Right lung (tissue), 10 donors: ENCODE data around the gene ZMYND10. TPM values are rescaled to one million over a fixed set of nuclear protein-coding genes. Genes with fewer than 3 reads are reported as not detected.

Experiments used
- DNase-seq, 2 donors: peaks; one replicate each; pipeline ENCODE4 v3.0.0-alpha.2; 2013
- long read RNA-seq, 8 donors: transcript quantifications; one replicate each; lab custom pipeline, GENCODE V29; 2026
- polyA plus RNA-seq, 5 donors: library from polyadenylated mRNA; unstranded; fragments of 120-200 nt; gene quantifications; one replicate each; pipeline versions ENCODE4 v1.2.1 to v1.2.3, GENCODE V29; 2013; ENCODE audit warnings: inconsistent platforms in 1 of 5, low replicate concordance in 1 of 5; ENCODE audit not compliant: insufficient read length in 5 of 5, insufficient read depth in 1 of 5

The ZMYND10 gene
- 10 to 100 TPM in 4 of 5 donors, 1 to 10 TPM in 1; 4.7 to 32.7 (median 20.9) TPM for polyA plus RNA-seq
- long read RNA-seq, donor 1, transcript ZMYND10-201 (12 exons, 2,896 nt) = major isoform, 14 of 21 reads
- long read RNA-seq, donor 1, partial matches to known transcripts = 5 of 21 reads
- long read RNA-seq, donor 1, other reads (novel, unspliced or antisense) = 0 of 21 reads
- long read RNA-seq, donor 2, partial matches to known transcripts = 0 of 1 reads
- long read RNA-seq, donor 2, other reads (novel, unspliced or antisense) = 0 of 1 reads
- long read RNA-seq, donor 3, transcript ZMYND10-201 (12 exons, 2,896 nt) = major isoform, 5 of 6 reads
- long read RNA-seq, donor 3, partial matches to known transcripts = 0 of 6 reads
- long read RNA-seq, donor 3, other reads (novel, unspliced or antisense) = 0 of 6 reads
- long read RNA-seq, donor 4 = 0 reads
- long read RNA-seq, donor 5 = 0 reads
- long read RNA-seq, donor 6, transcript ZMYND10-201 (12 exons, 2,896 nt) = major isoform, 11 of 12 reads
- long read RNA-seq, donor 6, partial matches to known transcripts = 0 of 12 reads
- long read RNA-seq, donor 6, other reads (novel, unspliced or antisense) = 0 of 12 reads
- long read RNA-seq, donor 7, transcript ZMYND10-201 (12 exons, 2,896 nt) = major isoform, 6 of 6 reads
- long read RNA-seq, donor 7, partial matches to known transcripts = 0 of 6 reads
- long read RNA-seq, donor 7, other reads (novel, unspliced or antisense) = 0 of 6 reads
- long read RNA-seq, donor 8 = 0 reads

DNA sequence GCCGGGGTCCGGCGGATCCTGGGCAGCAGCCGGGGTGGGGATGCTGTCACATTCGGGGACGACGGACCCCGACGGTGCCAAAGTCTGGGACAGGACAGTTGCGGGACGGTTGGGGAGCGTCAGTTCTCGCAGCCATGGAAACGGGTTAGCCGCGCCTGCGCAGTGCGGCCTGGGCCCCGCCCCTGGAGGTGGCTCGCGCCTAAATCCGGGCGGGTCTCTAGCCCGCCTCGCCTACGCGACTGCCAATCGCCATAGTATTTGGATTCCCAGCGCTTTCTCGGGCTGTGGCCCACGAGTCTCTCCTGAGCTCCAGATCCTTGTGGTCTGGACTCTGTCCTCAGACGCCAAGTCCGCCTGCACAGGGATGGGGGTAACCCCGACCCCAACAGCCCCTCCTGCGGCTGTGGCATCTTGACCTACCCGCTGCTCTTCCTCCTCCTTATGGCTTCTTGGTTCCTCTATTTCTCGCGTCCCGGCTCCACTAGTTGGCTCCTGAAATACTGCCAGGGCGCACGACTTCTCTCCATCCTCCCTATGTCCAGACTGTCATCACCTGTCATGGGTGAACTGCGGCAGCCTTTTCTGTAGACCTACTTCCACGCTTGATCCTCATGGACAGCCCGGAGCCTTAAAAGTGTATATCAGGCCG lies at the start of gene ZMYND10:
TSS of gene ZMYND10 (minus strand) at position 147 of the 649 bp plus-strand sequence. CDS start 153 bp downstream, outside the sequence.
- no peak for DNase-seq

DNA sequence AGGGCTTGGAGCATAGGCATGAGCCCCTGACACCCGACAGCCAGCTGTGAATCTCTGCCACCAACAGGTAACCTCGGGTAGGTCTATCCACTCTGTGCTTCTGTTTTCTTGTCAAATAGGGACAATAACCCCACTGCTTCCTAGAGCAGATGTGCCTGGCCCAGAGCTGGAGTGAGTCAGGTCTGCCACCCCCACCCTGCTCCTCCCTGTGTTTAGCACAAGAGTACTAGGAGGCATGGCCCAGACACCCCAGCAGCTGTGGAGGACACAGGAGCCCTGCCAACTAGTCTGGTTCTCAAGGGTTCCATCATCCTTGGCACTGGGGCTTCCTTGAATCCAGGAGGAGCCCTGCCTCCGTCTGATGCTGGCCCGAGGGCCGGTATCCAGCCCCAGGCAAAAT lies 47.5 kb upstream of the ZMYND10 start:
- DNase-seq = no peak

- DNase-seq = no peak
These were observed 46.7 kb upstream of the ZMYND10 start for GRCh38 chr3:50392101-50392715.

DNA sequence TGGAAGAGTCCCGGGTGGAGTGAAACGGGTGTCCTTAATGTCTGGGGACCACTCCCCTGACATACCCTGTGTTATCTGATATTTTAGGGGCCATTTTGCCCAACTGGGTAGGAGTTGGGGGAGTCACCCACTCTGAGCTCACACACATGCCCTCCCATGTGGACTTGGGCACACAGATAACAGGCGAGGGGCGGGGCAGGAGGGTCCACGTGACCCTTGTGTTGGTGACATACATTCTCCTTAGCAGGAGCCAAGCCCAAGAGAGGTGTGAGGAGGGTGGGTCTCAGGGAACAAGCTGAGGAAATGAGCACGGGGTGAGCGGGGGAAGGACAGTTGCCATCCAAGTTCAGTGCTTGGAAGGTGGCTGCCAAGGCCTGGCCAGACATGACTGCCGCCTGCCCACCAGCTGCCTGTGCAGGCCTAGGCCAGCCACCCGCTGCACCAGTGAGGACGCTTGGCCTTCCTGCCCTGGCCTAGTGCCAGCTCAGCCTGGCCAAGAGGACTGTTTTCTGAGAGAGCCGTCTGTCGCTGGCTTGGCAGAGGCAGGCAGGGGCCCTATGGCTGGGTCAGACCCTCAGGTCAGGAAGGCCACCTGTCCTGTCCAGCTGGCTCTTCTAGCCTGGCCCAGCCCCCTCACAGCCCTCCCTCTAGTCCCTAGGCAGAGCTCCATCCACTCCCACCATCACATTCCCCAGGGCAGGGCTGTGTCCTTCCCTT lies 45.1 kb upstream of the ZMYND10 start:
- peak in 1 of 2 donors; percentile 28 for DNase-seq

DNA sequence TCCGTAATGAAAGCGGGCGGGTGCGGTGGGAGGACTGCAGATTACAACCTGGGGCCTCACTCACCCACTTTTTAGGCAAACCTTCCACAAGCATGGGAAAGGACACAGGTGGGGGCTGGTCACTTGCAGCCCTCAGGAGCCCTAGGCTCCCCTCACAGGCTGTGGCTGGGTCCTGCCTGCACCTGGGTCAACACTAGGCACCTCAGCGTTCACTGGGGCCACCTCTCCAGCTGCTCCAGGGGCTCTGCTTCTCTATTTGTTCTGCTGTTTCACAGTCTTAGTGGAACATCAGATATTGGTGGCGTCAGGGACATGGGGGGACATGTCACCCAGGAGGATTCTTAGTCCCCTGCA lies 43.9 kb upstream of the ZMYND10 start:
- no peak for DNase-seq

GRCh38 chr3:50388720-50389413 lies 43.3 kb upstream of the ZMYND10 start:
- no peak for DNase-seq

- no peak for DNase-seq
These were observed 42.6 kb upstream of the ZMYND10 start for GRCh38 chr3:50388016-50388719.

- no peak for DNase-seq
These were observed 40.2 kb upstream of the ZMYND10 start for GRCh38 chr3:50385754-50386153.

DNA sequence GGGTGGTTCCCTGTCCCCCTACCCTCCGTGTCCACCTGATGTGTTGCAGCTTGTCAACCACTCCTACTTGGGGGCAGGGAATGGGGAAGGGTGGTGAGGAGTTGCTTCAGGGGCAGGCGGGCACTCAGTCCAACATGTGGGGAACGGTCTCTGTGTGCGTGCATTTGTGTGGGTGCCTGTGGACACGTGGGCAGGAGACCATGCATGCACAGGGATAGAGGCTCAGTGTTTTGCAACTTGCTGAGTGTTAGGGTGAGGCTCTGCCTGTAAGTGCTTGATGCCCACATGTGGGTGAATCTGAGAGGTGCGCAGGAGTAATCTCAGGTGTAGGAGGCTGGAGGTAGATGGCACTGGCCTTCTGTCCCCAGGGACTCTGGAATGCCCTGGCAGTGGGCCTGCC lies 38.2 kb upstream of the ZMYND10 start:
- DNase-seq = no peak

GRCh38 chr3:50382722-50383121 lies 37.2 kb upstream of the ZMYND10 start:
- no peak for DNase-seq

DNA sequence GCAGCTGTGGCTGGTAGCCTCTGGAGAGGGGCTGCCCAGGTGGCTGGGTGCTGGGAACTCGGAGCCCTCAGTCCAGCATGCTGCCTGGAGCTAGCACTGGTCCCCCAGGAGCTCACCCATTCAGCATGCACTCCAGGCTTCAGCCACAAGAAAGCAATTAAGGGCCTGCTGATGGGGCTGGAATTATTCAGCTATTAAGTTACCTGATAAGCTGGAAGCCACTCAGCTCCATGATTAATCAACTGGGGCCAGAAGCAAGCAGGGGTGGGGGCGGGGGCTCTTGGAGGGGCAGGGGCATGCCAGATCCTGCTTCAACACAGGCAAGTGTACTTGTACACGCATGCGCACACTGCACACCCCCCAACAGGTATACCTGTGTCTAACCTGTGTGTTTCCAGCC lies 35.9 kb upstream of the ZMYND10 start:
- no peak for DNase-seq

DNA sequence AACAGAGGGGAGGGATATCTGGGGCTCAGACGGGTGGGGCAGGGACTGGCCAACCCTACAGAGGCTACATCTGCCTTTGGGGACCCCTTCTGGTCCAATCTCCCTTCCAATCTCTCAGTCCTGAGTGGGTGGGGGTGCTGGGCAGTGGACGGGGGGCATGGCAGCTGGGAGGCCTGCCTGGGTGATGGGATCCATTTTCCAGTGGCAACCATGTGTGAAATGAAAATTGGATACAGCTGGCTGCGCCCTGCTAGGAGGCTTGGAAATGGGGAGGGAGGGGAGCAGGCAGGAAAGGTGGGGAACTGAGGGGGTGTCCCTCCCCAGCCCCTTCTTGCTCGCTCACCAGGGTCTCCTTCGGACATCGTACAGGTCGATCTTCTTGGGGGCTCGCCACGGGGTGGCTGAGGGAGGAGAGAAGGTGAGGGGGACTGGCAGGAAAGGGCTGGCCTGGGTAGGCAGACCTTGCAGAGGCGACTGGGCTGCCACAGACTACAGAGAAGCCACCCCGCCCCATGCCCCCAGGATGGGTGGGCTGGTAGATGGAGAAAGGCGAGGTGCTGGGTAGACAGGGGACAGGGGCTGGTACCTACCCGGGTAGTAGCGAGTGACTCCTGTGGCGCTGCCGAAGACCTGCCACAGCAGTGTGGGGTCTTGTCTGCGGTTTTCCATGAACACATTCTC lies 35.0 kb upstream of the ZMYND10 start:
- no peak for DNase-seq

GRCh38 chr3:50378757-50379156 lies 33.2 kb upstream of the ZMYND10 start:
- DNase-seq = no peak

GRCh38 chr3:50378024-50378423 lies 32.5 kb upstream of the ZMYND10 start:
- no peak for DNase-seq

DNA sequence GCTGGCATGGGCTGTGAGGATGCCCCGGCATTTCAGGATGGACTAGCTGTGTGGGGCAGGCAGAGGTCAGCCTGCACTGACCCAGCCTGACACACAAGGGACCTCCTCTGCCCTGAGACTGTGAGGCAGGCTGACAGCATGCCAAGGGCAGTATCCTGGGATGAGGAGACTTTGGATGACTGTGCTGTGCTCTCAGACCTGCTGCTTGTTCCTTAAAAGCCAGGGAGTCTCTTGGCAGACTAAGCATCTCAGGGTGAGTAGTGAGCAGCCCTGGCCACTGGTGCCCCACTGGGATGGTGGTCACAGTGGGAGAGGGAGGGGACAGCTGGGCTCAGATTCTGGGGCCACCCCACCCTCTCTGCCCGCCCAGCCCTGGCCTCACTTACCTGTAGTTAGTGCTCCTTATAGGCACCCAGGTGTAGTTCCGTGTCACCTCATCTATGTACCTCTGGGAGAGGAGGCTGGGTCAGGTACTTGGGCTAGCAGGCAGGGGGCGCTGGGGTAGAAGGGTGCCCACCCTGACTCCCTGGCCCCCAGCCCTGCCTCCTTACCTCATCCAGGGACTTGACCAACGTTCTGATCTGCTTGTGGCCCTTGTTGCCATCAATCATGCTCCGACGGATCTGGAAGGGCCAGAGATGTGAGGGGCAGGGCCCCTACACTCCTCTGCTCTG lies 29.9 kb upstream of the ZMYND10 start:
- no peak for DNase-seq

- no peak for DNase-seq
These were observed 29.1 kb upstream of the ZMYND10 start for GRCh38 chr3:50374363-50375257.

- DNase-seq = no peak
These were observed 27.9 kb upstream of the ZMYND10 start for GRCh38 chr3:50373146-50374051.
